Glutamatergic neuron (in vitro differentiated cells): ENCODE measurements around the gene MYO5A. TPM values are rescaled to one million over a fixed set of nuclear protein-coding genes. Genes with fewer than 3 reads are reported as not detected.

Experiments
- DNase-seq: peaks from one replicate; pipeline ENCODE4 v3.0.0; 2022
- H3K27ac Mint-ChIP-seq: one replicate; pipeline ENCODE4 v1.8.0; 2020; ENCODE audit warnings: mild to moderate bottlenecking, mixed read lengths, inconsistent platforms; ENCODE audit not compliant: unreplicated experiment
- H3K27me3 Mint-ChIP-seq: one replicate; pipeline ENCODE4 v1.8.0; 2020; ENCODE audit warnings: mild to moderate bottlenecking, moderate library complexity, mixed read lengths, inconsistent platforms; ENCODE audit not compliant: unreplicated experiment
- H3K36me3 Mint-ChIP-seq: one replicate; pipeline ENCODE4 v1.8.0; 2020; ENCODE audit warnings: mild to moderate bottlenecking, mixed read lengths, inconsistent platforms; ENCODE audit not compliant: unreplicated experiment
- H3K4me1 Mint-ChIP-seq: one replicate; pipeline ENCODE4 v1.8.0; 2020; ENCODE audit warnings: mild to moderate bottlenecking, low read depth, mixed read lengths, inconsistent platforms; ENCODE audit not compliant: unreplicated experiment
- H3K4me3 Mint-ChIP-seq: one replicate; pipeline ENCODE4 v1.8.0; 2020; ENCODE audit warnings: mild to moderate bottlenecking, mixed read lengths, inconsistent platforms; ENCODE audit not compliant: unreplicated experiment
- H3K9me3 Mint-ChIP-seq: one replicate; pipeline ENCODE4 v1.8.0; 2020; ENCODE audit warnings: mild to moderate bottlenecking, moderate library complexity, mixed read lengths, inconsistent platforms; ENCODE audit not compliant: unreplicated experiment
- total RNA-seq: library from RNA; stranded (reverse); fragmentation: NEBNext Ultra II Directional; extraction: Animal tissue kit (Norgen Biotek cat#: 25700); gene quantifications from one replicate; pipeline ENCODE4 v1.2.1, GENCODE V29; 2021; ENCODE audit not compliant: unreplicated experiment
- TF ChIP-seq, protein P1 (sequence below): fragments of 200-600 bp; sonication (generic); IDR thresholded peaks from one replicate; pipeline ENCODE4 v1.5.0; 2021; ENCODE audit not compliant: partially characterized antibody, unreplicated experiment

The MYO5A gene
- total RNA-seq, 1 donor from 2014 or later, result 61.0 TPM

DNA sequence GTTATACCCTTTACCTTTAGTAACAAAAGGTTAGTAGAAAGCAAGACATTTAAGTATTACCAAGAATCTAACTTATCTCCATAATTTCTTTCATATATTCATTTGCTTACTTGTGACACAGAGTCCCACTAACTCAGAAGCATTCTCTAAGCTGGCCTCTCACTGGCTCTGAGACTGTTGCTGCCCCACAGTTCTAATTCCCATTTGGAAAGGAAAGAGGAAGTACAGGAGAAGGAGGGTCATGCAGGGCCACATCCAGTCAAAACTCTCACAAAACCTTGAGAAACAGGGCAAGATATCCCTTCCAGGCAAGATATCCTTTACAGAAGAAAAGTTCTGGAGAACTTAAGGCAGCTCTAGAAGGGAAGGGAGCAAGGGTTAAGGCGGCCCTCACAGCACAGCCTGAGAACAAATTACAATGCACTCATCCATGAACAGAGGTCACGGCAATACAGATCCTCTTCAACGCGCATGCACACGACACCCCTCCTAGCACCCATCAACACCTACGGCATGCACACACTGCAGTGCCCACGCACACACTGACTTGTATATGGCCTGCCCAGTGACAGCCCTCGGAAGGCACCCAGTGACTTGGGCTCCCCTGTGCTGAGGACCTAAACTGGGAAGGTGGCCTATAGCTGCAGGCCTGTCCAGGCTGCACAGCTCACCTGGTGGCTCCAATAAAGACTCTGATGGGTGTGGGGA lies 220.1 kb downstream of the MYO5A start:
- no peaks in the 10 kb centered on the region for H3K27me3 Mint-ChIP-seq
- H3K36me3 Mint-ChIP-seq, result no peaks in the 10 kb centered on the region
- TF ChIP-seq, protein P1, sequence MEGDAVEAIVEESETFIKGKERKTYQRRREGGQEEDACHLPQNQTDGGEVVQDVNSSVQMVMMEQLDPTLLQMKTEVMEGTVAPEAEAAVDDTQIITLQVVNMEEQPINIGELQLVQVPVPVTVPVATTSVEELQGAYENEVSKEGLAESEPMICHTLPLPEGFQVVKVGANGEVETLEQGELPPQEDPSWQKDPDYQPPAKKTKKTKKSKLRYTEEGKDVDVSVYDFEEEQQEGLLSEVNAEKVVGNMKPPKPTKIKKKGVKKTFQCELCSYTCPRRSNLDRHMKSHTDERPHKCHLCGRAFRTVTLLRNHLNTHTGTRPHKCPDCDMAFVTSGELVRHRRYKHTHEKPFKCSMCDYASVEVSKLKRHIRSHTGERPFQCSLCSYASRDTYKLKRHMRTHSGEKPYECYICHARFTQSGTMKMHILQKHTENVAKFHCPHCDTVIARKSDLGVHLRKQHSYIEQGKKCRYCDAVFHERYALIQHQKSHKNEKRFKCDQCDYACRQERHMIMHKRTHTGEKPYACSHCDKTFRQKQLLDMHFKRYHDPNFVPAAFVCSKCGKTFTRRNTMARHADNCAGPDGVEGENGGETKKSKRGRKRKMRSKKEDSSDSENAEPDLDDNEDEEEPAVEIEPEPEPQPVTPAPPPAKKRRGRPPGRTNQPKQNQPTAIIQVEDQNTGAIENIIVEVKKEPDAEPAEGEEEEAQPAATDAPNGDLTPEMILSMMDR, result no peak
- H3K9me3 Mint-ChIP-seq, result no peaks in the 10 kb centered on the region
- no peak for DNase-seq
- no peak overlapping the region for H3K4me3 Mint-ChIP-seq
- H3K27ac Mint-ChIP-seq, result no peak overlapping the region
- no peaks in the 10 kb centered on the region for H3K4me1 Mint-ChIP-seq

DNA sequence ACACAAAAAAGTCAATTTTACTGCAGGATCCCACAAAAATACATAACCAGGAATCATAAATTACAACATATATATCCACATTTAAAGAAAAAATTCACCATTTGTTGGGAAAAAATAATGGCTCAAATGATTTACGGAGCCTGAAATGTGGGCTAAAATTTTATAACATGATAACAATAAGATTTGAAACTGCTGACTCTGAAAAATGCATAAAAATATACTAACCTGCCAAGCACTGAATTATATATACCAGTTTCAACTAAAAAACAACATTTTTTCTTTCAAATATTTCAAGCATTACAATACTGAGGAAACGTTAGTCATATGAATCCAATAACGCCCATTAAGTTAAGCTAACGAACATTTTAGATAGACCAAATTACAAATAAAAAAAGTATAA lies 220.8 kb downstream of the MYO5A start:
- no peaks in the 10 kb centered on the region for H3K27me3 Mint-ChIP-seq
- TF ChIP-seq, protein P1, result no peak

DNA sequence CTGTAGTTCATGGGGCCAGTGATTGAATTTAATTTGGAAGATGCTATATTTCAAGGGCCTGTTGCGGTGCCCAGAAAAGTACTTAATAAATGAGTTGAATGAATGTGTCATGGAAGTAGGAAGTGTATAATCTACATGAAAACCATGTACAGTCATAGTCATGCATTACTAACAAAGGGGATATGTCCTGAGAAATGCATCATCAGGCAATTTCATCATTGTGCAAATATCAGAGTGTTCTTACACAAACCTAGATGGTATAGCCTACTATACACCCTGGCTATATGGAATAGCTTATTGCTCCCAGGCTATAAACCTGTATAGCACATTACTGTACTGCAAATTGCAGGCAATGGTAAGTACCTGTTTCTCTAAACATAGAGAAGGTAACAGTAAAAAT lies 222.4 kb downstream of the MYO5A start:
- Mint-ChIP-seq H3K36me3 (no peaks in the 10 kb centered on the region), H3K9me3 (peaks cover 2% of the 10 kb centered on the region), H3K27me3 (no peaks in the 10 kb centered on the region), H3K4me1 (no peaks in the 10 kb centered on the region), H3K27ac (no peak overlapping the region), H3K4me3 (no peak overlapping the region)
- no peak for DNase-seq
- TF ChIP-seq, protein P1, result no peak

More for the DNA sequence above, 220.8 kb downstream of the MYO5A start:
- H3K4me3 Mint-ChIP-seq, result no peak overlapping the region
- no peak for DNase-seq
- H3K36me3 Mint-ChIP-seq, result no peaks in the 10 kb centered on the region
- H3K27ac Mint-ChIP-seq, result no peak overlapping the region
- H3K9me3 Mint-ChIP-seq, result peaks cover 2% of the 10 kb centered on the region
- H3K4me1 Mint-ChIP-seq, result no peaks in the 10 kb centered on the region

DNA sequence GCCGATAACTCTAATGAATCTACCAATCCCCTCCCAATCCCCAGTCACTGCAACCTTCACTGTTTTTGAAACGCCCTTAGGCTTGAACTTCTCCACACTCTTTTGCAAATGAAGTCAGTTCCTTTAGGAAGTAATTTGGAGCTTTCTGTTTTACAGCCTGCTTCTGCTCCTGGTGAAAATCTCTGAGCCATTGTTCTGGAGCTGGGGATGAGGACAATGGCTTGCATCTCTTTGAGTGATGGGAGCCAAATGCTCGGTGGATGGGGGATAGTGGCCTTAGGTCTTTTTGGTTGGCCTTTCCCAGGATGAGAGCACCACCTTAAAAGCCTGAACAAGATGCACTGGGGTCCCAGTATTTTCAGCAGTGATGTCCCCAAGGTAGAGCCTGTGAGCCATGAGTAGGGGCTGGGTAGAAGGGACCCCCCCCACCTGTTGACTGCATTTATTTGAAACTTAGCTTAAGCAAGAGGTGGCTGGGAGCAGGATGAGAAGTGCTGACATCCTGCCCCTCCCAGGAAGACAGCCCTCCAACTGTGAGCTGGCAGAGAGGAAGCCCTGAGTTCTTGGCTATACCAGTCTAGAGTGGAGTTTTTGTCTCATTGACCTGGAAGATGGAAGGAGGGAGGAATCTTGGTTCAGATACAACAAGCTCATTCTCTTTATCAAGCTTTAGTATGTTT lies 225.4 kb downstream of the MYO5A start:
- Mint-ChIP-seq H3K27ac (no peak overlapping the region), H3K4me1 (no peaks in the 10 kb centered on the region), H3K27me3 (peaks cover 3% of the 10 kb centered on the region)

More for the DNA sequence above, 225.4 kb downstream of the MYO5A start:
- peaks cover 2% of the 10 kb centered on the region for H3K9me3 Mint-ChIP-seq
- no peak for DNase-seq
- TF ChIP-seq, protein P1, result no peak
- no peaks in the 10 kb centered on the region for H3K36me3 Mint-ChIP-seq
- H3K4me3 Mint-ChIP-seq, result no peak overlapping the region
